CD4-positive, alpha-beta T cell treated with Interferon alpha-2 for 1 hour (primary cell): ENCODE results near the gene CIB2.
"Not testable (repeated sequence)": the region's sequence is repeated elsewhere in the genome, so short reads cannot be mapped to it uniquely, and the experiment has no call there.

Source experiments
- DNase-seq, 2 donors: peaks; one replicate each; pipeline ENCODE4 v3.0.0-alpha.2; 2020 to 2022

The CIB2 gene

DNA sequence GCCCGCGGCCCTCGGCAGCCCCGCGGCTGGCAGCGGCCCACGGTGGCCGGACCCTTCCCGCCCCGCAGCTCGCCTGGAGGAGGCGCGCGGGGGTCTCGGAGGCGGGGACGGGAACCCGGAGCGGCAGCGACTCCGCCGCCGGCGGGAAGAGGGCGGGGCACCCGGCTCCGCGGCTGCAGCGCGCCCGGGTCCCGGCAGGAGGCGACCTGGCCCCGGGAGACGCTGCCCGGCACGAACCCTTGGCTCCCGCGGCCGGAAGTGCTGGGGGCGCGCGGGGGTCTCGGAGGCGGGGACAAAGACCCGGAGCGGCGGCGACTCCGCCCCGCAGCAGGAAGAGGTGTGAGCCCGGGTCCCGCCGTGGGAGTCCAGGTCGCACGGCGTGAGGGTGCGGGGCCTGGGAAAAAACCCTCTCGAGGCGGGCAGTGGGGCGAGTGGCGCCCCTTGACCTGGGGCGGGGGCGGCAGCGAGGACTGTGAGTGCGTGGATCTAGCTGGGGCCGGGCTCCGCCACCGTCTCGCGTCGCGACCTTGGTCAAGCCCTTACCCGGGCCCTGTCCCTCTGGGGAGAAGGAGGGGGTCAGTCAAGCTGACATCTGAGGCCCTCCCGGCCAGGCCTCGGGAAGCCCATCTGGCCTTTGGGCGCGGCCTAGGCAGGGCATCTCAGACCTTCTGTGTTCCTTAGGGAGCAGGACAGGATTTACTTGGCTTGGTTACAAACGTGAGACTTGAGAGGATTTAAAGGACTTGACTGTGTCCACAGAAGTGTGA is at the start of gene CIB2:
Gene CIB2 (minus strand): TSS at position 151 of the 767 bp plus-strand sequence. CDS start 230 bp downstream, outside the sequence.
- peak; percentile 78 to 84 for DNase-seq

DNA sequence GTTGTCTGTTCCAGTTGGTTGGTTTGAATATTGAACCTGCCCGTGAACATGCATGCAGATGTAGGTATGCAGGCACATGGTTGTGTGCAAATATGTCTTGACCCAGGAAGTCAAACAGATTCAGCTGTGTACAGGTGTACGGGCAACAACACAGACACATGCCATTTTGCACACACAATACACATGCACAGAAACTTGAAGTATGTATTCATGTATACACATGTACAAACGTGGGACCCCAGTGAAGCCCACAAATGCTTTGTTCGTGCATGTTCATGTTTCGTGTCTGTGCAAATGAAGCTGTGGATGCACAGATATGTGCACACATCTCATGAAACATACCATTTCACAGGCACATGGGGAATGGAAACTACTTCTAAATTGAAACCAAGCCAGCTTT is 48.7 kb upstream of the CIB2 start:
- no peak for DNase-seq

DNA sequence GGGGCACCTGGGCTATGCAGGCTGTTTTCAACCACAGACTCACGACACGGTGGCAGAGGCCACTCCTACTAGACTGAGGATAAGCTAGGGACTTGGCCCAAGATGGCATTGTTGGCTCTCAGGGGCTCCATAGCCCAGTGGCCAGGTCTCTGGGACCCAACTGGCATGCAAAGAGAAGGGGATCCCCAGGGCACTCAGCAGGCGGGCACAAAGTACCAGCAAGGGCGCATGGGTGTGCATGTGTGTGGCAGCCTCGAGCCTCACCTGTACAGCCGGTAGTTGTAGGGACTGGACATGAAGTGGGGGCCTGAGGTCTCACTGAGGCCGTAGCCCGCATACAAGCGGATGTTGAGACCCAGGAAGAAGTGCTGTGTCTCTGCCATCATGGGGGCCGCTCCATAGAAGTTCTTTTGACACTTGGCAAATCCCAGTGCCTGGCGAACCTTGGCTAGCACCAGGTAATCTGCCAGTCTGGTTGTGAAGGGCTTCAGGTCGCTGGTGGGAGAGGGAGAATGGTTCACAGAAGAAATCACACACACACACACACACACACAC is 48.1 kb upstream of the CIB2 start:
- DNase-seq = no peak

DNA sequence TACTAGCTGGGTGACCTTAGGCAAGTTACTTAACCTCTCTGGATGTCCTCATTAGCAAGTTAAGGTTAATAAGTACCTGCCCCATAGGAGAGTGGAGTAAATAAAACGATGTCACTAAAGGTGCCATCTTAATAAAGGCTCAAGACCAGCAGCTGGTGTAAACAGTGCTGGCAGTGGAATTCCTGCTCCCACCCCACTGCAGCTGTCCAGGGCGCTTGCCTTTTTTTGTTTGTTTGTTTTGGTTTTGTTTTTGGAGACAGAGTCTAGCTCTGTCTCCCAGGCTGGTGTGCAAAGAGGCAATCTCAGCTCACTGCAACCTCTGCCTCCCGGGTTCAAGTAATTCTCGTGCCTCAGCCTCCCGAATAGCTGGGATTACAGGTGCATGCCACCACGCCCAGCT is 46.8 kb upstream of the CIB2 start:
- no peak for DNase-seq

DNA sequence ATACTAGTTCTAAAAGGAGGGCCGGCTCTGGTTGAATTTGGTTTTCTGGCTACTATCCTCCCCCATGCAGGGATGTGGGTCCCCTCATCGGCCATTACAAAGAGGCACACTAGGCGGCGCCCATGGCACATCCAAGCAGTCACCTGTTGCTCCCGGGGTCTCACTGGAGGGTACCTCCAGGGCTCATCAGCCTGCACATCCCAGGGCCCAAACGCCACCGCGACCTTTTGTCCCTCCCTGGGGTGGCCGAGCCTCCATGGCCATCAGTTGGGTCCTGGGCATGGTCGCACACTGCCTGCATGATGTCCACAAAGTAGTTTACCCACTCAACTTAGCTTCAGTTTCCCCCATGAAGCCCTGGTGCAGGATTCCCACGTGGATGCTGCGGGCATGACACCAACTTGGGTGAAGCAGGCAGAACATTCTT is 46.2 kb upstream of the CIB2 start:
- DNase-seq = peak in 1 of 2 donors; percentile 31

DNA sequence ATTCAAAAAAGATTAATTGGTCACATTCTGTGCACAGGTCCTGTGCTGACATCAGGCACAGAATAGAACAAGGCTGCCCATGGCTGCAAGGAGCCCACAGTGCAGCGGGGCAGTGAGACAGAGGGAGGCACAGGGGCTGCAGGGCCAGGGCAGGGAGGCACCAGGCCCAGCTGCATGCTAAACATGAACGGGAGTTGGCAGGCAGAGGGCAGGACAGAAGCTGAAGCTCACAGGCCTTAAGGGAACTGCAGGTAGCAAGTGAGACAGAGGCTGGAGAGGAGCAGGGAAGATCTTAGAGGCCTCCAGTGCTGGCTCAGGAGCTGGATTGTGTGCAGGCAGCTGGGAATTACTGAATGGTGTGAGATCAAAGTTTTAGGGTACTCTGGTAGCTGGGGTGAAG is 44.1 kb upstream of the CIB2 start:
- DNase-seq = no peak

DNA sequence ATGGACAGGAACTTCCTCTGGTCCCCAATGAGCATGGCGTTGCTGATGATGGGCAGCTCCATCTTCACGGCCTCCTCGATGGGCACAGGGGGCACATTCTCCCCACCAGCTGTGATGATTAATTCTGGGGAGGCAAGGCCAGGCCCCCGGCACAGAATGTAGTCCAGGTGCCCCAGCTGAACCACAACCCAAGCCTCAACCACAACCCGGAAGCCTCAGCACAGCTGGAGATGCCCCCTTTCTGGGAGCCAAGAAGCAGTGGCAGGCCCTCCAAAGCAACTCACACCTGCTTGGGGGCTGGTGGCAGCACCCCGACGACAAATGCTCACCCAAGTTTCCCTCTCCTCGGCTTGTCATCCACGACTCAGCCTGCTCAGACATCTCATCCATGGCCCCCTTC is 43.2 kb upstream of the CIB2 start:
- DNase-seq = peak in 1 of 2 donors; percentile 24

DNA sequence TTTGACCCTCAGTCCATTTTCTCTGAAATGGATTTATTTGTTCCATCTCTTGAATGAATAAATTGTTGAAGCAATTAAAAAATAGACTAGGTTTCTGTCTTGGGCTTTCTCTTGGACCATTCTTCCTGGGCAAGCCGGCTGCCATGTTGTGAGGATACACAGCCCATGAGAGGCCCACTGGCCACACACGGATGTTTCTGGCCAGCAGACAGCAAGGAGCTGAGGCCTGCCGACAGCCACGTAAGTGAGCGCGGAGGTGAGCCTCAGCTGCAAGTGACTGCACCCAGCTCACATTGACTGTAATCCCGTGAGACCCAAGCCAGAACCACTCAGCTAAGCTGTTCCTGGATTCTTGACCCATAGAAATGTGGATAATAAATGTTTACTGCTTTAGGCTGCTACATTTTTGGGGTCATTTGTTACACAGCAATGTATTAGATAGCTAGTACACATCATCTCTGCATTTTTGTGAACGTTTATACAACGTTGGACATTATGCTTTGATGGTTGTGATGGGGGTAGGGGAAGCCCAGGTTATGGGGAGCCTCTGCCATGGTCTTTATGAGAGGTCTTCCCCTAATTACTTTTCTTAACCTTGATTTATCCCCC is 40.7 kb upstream of the CIB2 start:
- DNase-seq = no peak

DNA sequence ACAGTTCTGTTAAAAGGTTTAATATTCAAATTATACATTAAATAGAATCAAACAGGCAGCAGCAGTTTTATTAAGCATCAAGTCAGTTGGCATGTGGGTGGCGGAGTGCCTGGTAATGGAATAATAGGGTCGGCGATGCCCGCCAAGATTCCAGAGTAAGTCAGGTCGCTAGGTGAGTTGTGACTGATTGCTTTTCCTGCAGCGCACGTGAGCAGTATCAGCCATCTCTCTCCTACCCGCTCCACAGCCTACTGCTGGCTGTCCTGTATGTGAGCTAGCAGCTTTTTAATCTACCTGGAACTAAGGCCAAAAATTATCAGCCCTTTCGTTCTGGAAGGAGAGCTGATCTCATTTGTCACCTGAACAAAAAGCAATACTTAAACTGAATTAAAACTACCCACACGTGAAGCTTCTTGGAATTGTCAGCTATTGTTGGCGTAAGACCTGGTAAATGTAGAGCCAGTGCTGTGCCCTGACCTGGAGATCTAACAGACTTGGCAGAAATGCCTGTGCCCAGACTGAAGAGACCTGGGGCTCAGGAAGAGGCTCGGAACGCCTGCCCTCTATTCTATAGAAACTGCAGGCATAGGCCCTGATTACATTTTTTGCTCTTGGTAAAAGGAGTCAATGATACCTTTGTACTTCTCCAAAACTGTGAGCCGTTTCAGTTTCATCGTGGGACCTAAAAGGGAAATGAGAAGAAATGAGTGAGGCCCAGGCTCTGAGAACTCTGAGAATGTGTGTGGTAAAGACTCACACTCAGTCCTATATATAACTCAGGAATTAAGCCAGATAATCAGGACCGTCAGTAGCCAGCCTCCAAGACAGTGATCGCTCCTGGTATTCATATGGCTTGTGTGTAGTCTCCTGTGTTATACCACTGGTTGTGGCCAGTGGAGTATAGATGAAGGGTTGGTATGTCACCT is 39.9 kb upstream of the CIB2 start:
- DNase-seq = peak in 1 of 2 donors; percentile 26

DNA sequence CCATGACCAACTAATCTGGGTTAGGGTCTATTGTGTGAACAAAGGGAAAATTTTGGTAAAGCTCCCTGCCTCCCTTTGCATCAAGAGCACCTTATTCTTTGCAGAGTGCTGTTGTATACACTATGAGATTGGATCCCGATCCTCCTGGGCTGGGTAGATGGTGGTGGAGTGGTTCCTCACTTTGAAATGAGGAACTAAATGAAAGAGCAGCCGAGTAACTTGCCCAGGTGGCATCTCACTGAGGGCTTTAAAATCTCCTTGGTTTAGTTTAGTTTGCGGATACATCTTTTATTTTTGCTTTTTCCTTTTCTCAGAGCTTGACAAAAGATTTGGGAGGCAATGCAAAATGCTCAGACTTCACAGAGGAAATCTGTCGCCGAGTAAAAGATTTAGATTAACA is 37.4 kb upstream of the CIB2 start:
- no peak for DNase-seq

DNA sequence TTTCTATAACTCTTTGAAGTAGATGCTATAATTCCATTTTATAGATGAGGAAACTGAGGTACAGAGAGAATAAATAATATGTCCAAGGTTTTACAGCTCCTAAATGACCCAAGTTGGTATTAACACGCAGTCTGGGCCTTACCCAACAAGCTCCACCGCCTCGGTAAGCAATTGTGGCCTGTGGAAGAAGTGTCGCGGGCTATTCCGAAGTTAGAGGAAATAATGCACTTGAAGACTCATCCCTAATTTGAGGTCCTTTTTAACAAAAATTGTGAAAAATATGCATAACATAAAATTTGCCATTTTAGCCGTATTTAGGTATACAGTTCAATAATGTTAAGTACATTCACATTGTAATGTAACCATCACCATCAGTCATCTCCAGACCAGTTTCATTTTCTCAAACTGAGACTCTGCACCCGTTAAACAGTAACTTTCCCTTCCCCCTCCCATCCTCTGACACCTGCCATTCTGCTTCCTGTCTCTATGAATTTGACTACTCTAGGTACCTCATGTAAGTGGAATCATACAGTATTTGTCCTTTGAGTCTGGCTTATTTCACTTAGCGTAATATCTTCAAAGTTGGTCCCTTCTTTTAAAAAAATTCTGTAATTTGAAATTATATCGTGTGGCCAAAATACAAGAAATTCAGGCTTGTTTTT is 36.1 kb upstream of the CIB2 start:
- peak; percentile 44 to 66 for DNase-seq

DNA sequence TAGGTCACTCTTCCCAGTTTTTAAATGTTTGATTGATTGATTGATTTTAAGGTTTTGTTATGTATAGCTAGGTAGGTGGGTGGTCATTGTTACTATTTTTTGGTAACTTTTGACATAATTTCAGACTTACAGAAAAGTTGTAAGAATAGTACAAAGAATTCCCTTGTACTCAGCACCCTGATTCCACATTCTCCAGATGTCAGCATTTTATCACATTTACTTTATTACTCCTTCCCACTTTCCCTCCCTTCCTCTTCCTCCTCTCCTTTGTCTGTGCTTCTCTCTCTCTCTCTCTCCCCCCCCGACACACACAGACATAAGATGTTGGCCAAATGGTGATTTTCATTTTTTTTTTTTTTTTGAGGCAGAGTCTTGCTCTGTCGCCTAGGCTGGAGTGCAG is 32.8 kb upstream of the CIB2 start:
- no peak for DNase-seq

DNA sequence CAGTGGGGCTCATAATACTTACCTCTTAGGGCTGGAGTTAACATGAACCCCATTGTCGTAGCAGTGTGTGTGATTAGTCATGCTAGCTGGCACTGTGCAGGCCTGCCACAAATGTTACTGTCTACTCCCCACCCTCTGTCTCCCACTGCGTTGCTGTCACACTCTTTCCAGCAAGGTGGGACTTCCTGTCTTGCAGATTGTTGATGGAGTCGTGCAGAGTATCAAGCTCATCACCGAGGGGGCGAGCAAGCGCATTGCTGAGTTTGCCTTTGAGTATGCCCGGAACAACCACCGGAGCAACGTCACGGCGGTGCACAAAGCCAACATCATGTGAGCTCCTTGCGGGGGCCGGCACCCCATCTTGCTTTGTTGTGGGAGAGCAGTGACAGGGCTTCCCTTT is 30.8 kb upstream of the CIB2 start:
- peak in 1 of 2 donors; percentile 34 for DNase-seq

DNA sequence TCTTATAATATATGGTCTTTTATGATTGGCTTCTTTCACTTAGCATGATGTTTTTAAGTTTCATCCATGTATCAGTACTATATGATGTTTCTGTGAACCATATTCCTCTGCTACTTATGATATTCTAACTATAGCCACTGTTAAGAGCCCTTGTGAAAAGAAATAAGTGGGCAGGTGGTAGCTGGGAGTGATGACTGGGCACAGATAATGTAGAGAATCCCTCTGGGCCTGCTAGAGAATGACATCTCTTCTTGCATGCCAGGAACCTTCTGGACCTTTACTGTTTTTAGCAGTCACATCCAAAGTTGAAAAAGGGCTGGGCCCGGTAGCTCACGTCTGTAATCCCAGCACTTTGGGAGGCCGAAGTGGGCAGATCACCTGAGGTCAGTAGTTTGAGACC is 28.1 kb upstream of the CIB2 start:
- DNase-seq = no peak

DNA sequence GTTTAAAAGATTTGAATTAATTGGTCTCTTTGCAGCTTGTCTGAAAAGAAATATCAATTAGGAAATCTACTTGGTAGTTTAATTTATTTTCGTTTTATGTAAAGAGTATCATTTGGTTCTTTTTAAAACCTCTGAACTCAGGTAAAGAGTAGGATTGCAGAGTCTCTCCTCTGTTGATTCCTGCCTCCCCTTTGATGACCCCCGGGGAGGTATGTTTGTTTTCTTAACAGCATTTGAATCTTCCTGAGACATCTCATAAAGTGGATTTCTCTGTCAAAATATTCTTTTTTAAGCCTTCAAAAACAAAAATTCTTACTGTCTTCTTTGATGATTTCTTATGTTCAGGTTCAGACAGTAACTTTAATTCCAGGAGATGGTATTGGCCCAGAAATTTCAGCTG is 26.0 kb upstream of the CIB2 start:
- DNase-seq = no peak

DNA sequence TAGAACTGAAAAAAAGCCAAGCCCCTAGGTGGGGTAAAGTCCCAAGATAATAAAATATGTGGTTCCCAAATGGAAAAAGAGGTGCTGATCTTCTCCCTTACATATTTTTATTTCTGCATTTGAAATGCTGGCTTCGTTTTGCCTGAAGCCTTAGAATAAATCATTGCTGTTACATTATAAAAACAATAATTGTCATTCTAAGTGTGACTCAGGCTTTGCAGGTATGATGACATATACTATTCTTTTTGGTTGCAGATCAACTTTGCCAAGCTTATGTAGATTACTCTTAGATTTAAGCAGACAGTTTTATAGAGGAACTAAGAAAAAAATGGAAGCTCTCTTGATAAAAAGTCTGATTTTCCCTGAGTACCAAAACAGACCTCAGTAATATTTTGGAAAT is 25.4 kb upstream of the CIB2 start:
- no peak for DNase-seq

DNA sequence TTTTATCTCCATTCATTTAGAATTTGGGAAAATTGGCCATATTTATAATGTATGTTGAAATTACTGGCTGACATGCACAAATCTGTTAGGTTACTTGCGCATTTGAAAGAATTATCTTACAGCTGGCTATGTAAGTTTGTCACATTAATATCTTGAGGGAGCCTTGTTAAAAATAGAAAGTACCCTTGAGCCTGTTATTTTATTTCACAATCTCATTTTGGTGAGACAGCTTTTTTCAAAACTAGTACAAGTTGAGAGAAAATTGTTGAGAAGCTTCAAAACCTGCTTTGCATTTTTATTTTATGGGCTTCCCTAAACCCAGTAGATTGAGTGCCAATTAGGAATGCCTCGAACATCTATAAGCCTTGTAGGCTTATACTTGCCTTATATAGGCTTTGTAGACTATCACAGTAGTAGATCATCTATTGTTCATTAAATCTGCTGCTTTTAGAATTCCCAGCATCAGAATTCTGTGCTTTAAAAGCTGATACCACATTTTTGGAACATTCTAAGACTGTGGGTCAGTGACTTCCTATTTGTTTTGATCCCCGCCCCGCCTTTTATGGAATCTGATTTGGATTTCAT is 24.2 kb upstream of the CIB2 start:
- DNase-seq = no peak

DNA sequence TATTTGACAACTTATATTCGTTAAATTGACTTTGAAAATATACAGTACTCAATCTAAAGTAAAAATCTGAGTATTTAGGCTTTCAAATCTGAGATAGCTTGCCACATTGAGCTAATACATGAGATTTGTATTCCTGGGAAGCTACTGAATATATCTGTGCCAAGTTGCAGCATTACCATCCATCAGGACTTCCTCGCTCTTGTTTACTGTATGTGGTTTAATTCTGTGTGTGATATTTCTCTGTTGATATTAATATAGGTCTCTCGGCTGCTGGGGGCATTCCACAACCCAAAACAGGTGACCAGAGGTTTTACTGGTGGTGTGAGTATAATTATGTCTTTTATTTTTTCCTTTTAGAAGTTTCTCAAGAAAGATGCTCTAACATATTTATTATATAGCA is 23.7 kb upstream of the CIB2 start:
- DNase-seq = no peak

DNA sequence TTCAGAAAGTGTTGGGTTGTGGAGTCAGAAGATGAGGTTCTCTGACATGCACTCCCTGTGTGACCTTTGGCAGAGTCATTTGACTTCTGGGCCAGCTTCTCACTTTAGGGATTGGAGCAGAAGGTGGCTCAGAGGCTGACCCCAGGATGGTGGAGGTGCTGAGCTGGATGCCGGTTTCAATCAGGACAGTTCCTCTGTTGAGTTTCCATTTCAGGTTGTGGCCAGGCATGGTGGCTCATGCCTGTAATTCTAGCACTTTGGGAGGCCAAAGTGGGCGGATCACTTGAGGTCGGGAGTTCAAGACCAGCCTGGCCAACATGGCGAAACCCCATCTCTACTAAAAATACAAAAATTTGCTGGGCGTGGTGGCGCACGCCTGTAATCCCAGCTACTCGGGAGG is 19.8 kb upstream of the CIB2 start:
- DNase-seq = not testable (repeated sequence)

DNA sequence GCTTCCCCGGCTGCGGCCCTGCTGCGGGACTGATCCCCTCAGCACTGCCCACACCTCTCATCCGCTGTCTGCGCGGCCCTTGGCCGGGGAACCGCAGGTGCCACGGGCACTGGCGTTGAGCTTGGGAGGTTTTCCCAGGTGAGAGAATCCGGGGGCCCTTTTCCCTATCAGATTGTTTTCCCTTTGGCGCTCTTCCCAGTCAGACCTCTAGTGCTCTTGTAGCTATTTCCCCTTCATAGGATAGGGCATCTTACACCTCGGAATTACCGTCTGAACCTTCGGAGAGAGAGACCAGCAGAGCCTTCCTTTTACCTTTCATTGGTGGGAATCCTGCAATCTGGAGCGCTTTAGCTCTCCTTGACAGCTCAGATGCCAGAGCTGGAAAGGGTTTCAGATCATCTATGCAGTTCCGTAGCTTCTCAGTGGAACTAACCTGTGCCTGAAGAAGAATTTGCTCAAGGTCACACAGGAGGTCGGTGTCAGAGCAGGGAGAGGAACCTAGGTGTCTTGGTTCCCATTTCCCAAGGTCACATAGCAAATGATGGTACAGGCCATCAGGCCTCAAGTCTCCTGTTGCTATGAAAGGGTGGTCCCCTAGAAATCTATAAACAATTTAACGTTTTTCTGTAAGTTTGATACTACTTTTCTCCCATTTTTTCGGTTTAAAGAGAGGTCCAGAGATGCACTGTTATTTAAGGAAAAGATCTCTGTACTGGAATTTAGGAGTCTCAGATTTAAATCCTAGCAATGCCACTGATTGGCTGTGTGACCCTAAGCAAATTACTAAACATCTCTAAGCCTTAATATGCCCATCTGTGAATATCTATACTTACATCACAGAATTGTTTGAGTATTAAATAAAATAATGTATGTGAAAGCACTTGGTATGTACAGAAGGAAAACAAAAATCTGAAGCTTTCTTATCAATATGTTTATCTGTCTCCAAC is 18.8 kb upstream of the CIB2 start:
- no peak for DNase-seq
